Activated T-cell treated with anti-CD3 and anti-CD28 coated beads for 4 hours (primary cell): ENCODE data around the gene IGF1R.

ENCODE experiments used
- DNase-seq: peaks from one replicate; pipeline ENCODE4 v3.0.0-alpha.2; 2020

IGF1R gene

DNA sequence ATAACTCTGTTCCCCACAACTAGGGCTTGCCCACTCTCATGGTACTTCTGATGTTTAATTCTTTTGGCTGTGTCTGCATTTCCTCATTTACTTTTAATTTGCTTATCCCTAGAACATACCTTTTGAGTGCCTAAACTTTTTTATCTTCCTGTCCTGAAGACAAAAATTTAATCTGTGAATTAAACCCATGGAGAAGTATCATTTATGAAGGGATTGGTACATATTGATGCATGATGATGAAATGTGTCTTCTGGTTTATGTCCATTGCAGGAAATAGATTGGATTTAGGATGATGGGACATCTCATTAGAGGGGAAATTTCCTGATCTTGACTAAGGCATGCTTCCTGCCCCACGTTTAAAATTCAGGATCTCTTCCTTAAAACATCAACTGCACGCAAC, 249.8 kb downstream of the IGF1R start:
- DNase-seq: no peak

GRCh38 chr15:98899272-98900021, 251.1 kb downstream of the IGF1R start:
- DNase-seq: no peak

- DNase-seq: no peak
Measured at GRCh38 chr15:98900356-98900755, 252.0 kb downstream of the IGF1R start.

- DNase-seq: no peak
Measured at GRCh38 chr15:98901434-98902072, 253.2 kb downstream of the IGF1R start.

GRCh38 chr15:98902931-98903330, 254.6 kb downstream of the IGF1R start:
- no peak for DNase-seq

- no peak for DNase-seq
Measured at GRCh38 chr15:98903377-98904018, 255.2 kb downstream of the IGF1R start.

GRCh38 chr15:98904544-98904943, 256.2 kb downstream of the IGF1R start:
- DNase-seq: no peak

DNA sequence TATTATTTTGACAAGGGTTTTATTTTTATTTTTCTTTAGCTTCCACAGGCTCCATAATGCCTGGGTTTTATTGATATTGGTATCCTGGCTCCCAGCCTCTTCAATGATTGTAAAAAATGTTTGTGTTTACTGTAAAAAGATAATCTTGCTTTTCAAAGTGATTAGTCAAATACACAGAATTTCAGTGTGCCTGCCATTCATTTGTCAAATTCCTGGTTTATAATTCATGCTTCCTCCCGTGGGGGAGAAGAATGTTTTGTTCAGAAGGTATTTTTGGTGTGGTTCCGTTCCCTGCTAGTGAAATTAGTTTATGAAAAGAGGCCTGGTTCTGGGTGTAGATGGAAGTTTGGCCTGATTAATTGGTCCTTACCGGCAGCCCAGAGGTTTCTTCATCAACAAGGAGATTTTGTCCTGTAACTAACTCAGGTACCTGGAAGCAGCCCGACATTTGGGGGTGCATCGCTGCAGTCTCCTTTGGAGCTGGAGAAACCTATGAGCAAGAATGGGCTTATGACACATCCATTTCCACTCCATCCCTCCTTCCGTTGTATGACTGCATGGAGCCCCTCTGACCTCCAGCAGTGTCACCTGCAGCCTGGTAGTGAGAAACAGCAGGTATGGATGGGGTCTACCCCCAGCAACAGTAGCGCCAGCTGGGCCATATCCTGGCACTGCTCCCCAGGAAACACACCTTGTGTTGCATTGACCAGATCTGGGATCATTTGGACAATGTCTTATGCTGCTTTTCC, 257.8 kb downstream of the IGF1R start:
- DNase-seq: no peak

GRCh38 chr15:98906712-98907083, 258.4 kb downstream of the IGF1R start:
- no peak for DNase-seq

DNA sequence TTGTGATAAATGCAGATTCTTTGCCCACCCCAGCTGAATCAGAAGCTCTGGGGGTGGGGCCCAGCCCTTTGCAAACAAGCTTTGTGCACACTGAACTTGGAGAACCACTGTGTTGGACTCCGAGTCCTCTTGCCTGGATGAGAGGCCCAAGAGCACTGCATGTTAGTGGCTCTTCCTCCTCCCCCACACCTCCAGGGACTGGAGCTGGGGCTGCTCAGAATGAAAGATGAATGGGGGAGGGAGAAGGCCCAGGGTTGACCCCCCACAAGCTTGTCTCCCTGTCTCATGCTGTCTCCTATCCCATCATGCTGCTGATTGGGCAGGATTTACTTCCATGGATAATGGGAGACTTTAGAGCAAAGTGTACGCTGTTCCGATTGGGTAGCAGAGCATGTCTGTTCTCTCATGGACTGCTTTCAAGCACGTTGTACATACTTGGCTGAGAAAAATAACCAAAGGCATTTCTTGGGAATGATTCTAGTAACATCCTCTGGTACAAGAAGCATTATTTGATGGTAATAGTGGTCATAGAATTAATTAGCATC, 259.7 kb downstream of the IGF1R start:
- no peak for DNase-seq

DNA sequence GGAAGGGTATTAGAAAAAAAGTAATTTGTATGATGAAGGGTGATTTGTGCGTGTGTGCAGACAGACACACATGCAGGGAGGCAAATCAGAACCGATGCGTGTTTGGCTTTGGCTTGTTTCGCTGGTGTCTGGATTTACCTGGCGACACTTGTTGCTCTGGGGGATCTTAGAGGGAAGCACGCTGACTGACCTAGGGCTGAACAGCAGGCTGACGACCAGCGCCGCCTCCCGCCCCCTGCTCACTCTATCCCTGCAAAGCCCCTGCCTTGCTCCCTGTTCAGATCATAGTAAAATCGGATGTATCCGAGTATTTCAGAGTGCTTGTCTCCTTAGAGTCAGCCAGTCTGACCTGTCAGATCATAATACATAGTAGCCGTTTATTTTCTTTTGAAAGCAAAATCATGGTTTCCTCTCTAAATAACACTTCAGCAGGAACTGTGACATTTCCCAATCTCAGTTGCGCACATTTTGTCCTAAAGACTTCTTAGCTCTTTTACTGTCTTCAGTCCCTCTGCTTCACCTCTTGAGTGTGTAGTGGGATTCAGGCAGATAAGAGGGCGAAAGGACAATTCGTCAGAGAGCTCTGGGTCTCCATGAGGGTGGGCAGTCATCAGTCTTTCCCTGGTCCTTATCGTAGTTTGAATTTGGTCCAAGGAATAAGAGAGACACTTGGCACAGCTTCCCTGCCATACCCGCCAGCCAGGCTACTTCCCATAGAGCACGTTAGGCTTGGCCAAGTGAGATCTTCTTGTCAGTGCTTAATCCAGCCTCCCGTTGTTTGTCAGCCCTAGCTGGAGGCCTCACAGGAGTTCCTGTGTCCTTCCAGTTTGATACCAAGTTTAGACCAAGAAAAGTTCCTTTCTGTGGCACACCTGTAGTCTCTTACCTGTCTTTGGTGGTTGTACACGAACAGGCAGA, 261.9 kb downstream of the IGF1R start:
- no peak for DNase-seq

DNA sequence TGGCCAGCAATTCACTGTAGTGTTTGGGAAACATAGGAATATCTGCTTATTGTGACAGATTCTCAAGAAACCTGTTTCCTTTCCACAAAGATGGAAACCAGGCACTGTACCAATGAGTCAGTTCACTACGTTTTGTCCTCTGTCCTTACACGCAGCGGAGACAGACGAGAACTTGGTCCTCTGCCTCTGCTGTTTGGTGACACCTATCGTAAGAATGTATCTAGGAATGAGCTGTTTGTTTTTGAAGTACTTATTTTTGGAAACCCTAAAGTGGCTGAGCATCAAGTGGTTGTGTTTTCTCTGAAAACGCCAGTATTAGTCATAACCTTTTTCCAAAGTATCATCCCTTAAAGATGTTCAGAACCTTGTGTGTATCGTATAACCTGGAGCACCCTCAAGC, 266.3 kb downstream of the IGF1R start:
- no peak for DNase-seq

GRCh38 chr15:98916826-98917225, 268.5 kb downstream of the IGF1R start:
- DNase-seq: no peak

GRCh38 chr15:98917417-98917816, 269.1 kb downstream of the IGF1R start:
- DNase-seq: no peak

DNA sequence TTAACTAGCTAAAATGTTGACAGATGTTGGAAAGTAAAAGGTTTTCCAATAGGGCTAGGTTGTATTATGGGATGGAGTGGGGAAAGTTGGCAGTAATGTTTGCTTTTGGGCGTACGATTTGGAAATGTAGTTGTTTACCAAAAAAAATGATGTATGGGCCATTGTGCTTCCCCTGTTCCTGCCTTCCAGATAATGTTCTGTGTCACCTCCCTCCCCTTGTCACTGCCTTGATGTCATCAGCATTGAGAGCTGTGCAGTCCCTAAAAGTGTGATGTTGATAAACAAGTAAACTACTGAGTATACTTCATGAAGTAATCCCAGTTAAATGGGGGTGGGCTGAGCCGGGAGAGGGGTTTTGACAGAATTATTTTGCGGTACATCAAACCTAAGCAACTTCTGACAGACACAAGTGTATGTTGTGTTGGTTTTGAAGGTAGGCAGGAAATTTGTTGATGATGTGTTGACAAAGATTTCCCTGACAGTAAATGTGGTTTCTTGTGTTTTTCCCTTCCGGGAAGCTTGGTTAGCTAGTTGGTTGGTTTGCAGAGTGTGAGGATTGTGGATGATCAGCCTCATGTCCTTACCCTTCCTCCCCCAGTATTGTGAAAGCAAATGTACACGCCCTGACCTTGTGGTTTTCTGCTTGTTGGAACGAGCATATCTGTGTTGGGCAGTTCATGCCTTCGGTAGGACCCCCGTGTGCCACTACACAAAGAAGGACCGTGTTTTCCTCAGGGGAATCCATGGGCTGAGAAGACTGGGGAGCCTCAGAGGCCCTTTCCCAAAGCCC, 271.9 kb downstream of the IGF1R start:
- no peak for DNase-seq

DNA sequence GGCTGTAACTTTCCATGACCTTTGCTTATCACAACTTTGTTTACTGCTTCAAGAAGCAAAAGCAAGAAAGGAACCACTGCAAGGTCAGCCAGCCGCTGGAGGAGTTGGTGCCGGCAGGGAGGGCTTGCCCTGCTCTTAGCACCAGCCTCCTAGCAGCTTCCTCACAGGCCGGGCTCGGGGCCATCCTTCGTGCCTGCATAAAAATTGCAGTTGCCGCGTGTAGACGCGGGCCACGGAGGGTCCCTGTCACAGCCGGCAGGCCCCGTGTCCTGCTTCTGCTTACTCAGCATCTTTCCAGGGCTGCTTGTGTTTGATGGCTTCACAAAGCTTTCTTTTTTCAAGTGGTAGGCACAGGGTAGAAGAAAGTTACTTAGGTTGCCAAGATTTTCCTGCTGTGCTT, 274.8 kb downstream of the IGF1R start:
- no peak for DNase-seq

DNA sequence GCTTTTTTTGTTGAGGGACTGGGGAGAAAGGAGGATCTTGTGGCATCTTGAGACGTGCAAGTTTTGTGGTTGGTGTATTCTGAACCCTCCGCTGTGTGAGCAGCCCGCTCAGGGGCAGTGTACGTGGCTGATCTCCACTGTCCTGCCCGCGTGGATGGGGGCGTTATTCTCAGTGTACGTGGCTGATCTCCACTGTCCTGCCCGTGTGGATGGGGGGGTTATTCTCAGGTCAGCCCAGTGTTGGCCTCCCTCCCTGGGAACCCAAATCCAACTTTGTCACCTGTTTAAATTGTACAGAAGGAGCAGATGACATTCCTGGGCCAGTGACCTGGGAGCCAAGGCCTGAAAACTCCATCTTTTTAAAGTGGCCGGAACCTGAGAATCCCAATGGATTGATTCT, 275.2 kb downstream of the IGF1R start:
- no peak for DNase-seq

DNA sequence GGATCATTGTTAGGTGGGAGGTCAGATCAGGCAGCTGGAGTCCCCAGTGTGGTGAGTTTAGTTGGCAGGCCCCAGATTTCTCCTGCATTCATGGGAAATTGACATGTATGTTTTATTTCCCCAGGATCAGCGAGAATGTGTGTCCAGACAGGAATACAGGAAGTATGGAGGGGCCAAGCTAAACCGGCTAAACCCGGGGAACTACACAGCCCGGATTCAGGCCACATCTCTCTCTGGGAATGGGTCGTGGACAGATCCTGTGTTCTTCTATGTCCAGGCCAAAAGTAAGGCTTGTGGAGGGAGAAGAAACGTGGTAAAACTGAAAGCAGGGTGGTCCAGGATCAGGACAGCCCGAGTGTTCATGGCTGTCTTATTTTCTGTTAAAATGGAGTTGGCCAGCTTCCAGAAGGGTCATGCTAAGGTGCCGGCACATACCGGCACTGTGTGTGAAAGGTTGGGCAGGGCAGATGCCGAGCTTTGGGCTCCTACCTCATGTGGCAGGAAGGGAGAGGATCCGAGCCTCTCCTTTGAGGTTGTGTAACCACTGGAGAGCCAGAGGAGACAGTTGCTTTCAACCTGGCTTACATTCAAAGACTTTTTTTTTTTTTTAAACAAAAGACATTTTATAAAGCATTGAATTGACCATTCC, 276.2 kb downstream of the IGF1R start:
- DNase-seq: no peak

DNA sequence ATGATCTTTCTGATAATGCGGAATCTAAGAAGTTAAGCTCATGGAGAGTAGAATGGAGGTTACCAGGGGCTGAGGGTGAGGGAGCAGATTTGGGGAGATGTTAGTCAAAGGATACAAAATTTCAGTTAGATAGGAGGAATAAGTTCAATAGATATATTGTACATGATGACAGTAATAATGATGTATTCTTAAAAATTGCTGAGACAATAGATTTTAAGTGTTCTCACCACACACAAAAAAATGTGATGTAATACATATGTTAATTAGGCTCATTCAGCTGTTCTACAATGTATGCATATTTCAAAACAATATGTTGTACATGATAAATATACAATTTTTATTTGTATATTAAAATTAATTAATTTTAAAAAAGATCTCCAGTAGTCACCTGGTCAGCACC, 277.9 kb downstream of the IGF1R start:
- DNase-seq: no peak

DNA sequence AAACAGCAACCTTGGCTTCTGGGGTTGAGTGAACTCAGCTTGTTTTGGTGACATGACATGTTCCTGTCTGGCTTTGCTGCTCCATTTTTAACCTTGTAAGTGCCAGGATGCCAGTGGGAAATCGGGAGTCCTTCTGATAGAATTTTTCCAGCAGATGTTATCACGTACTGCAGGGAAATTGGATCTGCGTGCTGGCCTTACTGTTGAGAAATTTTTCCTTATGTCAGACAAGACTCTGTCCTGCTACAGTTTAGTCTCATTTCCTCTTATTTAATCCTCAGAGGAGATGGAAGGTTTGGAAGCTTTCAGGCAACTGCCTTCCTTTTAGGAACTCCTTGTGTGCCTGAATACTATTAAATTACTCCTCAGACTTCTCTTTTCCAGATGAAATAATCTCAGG, 278.7 kb downstream of the IGF1R start:
- no peak for DNase-seq

GRCh38 chr15:98927996-98928395, 279.7 kb downstream of the IGF1R start:
- no peak for DNase-seq
